ENCODE data around the gene CCL20. TPM values are rescaled to one million over a fixed set of nuclear protein-coding genes. Genes with fewer than 3 reads are reported as not detected.

CCL20 gene
- 10.0 and 10.8 TPM in 2 replicates for total RNA-seq

GRCh38 chr2:227813562-227814353, at the start of gene CCL20:
Gene CCL20 (plus strand): TSS chr2:227813842. CDS start chr2:227813912, 70 bp downstream.

Other genes starting within 250 kb of the CCL20 start
- gene SCYGR2, start 214.9 kb upstream of the CCL20 start, total RNA-seq, result not detected in 2 replicates
- not detected in 2 replicates for gene SCYGR3, start 199.0 kb upstream of the CCL20 start, total RNA-seq
- gene SCYGR4, start 196.3 kb upstream of the CCL20 start, total RNA-seq, result not detected in 2 replicates
- gene SCYGR5, start 147.0 kb upstream of the CCL20 start, total RNA-seq, result not detected in 2 replicates
- 0.08 and 6.6 TPM in 2 replicates for gene SLC19A3, start 95.8 kb upstream of the CCL20 start, total RNA-seq
- gene SCYGR6, start 89.1 kb upstream of the CCL20 start, total RNA-seq, result not detected in 2 replicates
- gene SCYGR7, start 85.5 kb upstream of the CCL20 start, total RNA-seq, result not detected in 2 replicates
- gene SCYGR8, start 67.9 kb upstream of the CCL20 start, total RNA-seq, result not detected in 2 replicates
- 1.4 and 2.5 TPM in 2 replicates for gene DAW1, start 57.8 kb downstream of the CCL20 start, total RNA-seq